Esophagus squamous epithelium (tissue), 4 donors: ENCODE data around the gene USP21.

Experiments
- POLR2A ChIP-seq, 4 donors: fragments of 450-650 bp; IDR thresholded peaks; one replicate each; pipeline ENCODE4 v1.6.1; 2017; ENCODE audit warnings: antibody characterized with exemption in 4 of 4, mild to moderate bottlenecking in 4 of 4, moderate library complexity in 3 of 4
- TF ChIP-seq, protein P1 (sequence below), 6 experiments: fragments of 450-650 bp in 4 of 6; fragments of 200-600 bp in 2 of 6; sonication (generic) in 2 of 6; IDR thresholded peaks; one replicate each; pipeline ENCODE4 v1.5.1; 2016 to 2019; ENCODE audit warnings: antibody characterized with exemption in 6 of 6, mild to moderate bottlenecking in 4 of 6, moderate library complexity in 4 of 6

DNA sequence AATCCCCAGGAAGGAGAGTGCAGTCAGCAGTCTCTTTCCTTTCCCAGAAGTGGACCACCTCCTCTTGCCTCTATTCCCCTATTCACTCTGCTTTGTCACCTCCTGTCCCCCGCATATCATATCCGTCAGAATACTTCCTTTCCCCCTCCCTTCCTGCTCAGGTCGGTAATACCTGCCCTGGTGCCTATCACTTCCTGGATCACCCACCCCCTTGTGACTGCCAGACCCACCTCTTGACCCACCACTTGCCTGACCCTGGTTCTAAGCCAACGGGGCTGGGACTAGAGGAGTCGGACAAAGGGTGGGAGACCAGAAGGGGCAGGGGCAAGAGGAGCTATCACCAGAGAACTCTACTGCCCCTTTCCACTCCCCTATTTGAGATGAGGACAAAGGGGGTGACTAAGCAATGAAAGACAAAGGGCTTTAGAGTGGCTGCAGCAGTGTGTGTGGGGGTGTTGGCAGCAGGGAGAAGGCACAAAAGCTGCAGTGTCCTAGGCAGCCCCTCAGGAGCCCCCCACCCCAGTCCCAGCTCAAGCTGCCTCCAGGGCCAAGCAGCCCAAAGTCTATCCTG lies 41.2 kb downstream of the USP21 start:
- TF ChIP-seq, protein P1, sequence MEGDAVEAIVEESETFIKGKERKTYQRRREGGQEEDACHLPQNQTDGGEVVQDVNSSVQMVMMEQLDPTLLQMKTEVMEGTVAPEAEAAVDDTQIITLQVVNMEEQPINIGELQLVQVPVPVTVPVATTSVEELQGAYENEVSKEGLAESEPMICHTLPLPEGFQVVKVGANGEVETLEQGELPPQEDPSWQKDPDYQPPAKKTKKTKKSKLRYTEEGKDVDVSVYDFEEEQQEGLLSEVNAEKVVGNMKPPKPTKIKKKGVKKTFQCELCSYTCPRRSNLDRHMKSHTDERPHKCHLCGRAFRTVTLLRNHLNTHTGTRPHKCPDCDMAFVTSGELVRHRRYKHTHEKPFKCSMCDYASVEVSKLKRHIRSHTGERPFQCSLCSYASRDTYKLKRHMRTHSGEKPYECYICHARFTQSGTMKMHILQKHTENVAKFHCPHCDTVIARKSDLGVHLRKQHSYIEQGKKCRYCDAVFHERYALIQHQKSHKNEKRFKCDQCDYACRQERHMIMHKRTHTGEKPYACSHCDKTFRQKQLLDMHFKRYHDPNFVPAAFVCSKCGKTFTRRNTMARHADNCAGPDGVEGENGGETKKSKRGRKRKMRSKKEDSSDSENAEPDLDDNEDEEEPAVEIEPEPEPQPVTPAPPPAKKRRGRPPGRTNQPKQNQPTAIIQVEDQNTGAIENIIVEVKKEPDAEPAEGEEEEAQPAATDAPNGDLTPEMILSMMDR (IDR thresholded peaks at IDR 0.05): no peak
- no peak for TF ChIP-seq POLR2A (IDR thresholded peaks at IDR 0.05)
